NOMO-1 treated with dmso at 0.1 percent for 144 hours (cell line): ENCODE measurements around the gene B4GAT1.

Experiments
- DNase-seq: peaks from one replicate; lab custom pipeline; 2025; ENCODE audit not compliant: unreplicated experiment; lab: John Stamatoyannopoulos, UW

The B4GAT1 gene

DNA sequence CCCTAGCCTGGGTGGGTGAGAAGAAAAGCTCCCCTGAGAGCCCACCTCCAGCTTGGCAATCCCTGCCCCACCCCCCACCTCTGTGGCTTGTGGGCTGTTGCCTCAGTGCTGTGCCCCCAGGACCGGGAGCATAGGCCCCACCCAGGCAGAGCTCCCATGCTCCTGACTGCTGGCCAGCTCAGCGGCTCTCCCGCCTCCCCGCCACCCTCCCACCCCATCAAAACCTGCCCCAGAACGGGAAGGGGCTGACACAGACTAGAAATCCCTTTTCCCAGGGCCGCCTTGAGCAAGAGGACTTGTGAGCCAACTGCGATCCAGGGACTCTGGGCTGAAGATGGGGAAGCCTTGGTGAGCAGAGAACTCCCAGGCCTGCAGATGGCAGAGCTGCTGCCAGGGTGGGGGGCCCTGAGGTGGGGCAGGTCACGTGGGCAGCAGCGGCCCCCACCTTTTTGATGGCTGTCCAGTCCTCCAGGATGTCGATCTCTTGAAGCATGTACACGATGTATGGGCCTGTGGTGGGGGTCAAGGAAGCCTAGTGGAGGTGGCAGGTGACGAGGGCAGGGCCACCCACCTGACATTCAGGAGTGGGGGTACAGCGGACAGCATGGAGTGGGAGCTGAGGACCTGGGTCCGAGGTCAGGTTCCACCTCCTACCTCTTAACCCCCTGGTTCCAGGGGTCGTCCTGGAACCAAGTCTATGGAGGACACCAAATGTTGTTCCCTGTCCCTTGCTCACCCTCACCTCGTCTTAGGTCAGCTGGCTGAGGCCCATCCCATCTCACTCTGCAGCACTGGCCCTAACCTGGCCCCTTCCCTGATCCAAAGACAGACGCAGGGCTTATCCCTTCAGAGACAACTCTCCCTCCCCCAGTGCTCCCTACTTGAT is 8.9 kb downstream of the B4GAT1 start:
- DNase-seq: no peak

DNA sequence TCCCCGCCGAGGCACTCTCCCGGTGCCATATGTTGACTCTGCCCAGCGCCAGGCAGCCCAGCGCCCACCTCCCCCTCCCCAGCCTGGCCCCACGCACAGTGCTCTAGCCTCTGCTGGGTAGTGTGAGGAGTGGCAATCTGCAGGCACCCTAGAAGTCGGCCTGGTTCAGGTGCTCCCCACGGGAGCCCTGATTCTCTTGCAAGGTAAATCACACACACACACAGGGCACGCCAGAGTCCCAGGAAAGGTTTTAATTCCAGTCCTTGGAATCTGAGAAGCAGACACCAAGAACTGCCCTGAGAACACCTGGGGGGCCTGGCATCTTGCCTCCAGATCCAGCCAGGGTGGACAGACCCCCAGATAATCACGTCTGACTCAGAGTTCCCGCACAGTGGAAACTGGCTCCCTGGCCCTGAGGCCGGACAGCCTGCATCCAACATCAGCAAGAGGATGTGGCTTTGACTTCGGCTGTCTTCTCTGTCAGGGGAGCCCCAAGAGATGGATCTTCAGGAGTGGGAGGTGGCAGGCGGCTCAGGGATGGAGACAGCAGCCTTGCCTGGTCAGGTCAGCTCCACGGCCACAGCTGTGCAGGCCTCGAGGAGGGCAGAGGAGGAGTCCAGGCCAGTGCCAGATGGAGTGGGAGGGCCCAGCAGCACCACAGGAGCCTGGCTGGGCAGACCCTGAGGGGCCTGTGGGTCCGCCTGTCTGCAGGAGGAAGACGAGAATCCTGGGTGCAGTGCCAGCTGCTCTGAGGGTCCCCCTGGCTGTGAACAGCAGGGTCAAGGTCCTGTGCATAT is 10.1 kb downstream of the B4GAT1 start:
- DNase-seq: no peak

DNA sequence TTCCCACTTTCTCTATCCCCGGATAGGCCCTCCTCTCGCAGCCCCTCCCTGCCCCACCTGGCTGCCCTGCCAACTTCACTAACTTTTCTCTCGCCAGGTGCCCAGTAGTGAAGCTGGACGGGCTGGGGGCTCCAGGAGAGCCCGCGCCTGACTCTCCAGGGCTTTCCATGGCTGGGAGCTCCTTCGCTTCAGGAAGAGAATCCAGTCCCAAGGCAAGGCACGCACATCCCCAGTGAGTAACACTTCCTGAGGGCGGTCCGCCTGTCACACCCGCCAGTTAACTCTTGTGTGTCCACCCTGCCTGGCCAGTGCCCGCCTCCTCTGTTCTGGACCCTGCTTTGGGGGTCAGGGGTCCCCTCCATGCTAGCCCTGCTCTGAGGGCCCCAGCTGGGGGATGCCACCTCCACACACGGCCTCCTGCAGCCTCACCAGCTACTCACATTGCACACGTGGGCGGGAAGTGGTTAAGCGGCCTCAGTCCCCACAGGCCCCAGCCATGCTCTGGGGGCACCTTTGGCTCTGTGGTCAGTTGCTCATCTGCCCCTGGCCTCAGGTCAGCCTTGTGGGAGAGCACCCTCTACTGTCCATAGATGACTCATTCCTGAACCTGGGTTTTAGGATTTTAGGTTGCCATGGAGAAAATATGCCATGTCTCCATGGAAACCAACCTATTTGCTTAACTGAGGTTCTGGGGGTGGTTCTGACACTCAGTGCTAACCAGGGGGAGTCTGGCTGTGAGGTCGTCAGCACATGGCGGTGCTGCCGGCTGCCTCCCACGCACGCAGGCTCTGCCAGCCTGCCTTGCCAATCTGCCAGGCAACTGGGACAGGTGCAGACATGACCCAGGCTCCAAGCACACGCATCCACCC is 11.0 kb downstream of the B4GAT1 start, which contains the start of gene RIN1:
Gene RIN1 (minus strand): TSS at position 201 of the 869 bp plus-strand sequence. CDS start 32 bp downstream, at position 169.
- peak; percentile 68 for DNase-seq

DNA sequence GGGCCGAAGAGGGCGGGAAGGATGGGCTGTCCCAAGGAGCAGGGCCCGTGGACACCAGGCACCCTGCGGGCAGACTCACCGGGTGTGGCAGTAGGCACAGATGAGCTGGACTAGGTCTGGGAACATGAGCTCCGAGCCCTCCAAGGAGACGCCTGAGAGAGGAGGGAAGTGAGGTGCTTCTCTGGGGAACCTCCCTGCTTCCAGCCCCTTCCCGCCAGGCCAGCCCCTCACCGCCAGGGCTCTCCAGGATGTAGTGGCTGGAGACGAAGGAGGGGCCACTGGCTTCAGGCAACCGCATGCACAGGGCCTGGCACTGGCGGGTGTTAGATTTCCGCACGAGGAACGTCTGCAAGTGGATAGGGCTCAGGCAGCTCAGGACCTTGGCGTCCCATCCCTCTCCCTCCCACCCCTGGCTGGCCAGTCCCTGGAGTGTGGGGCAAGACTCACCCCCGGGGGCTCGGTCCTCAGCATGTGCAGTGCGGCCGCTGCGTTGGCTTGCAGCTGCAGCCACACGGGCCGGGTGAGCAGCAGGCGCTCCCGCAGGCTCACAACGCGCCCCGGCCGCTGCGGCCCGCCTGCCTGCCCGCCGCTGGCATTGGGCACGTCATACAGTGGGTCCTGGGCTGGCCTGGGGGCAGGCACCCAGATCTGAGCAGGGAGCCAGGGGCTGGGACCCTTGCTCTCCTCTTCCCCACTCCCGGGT is 11.7 kb downstream of the B4GAT1 start:
- no peak for DNase-seq

DNA sequence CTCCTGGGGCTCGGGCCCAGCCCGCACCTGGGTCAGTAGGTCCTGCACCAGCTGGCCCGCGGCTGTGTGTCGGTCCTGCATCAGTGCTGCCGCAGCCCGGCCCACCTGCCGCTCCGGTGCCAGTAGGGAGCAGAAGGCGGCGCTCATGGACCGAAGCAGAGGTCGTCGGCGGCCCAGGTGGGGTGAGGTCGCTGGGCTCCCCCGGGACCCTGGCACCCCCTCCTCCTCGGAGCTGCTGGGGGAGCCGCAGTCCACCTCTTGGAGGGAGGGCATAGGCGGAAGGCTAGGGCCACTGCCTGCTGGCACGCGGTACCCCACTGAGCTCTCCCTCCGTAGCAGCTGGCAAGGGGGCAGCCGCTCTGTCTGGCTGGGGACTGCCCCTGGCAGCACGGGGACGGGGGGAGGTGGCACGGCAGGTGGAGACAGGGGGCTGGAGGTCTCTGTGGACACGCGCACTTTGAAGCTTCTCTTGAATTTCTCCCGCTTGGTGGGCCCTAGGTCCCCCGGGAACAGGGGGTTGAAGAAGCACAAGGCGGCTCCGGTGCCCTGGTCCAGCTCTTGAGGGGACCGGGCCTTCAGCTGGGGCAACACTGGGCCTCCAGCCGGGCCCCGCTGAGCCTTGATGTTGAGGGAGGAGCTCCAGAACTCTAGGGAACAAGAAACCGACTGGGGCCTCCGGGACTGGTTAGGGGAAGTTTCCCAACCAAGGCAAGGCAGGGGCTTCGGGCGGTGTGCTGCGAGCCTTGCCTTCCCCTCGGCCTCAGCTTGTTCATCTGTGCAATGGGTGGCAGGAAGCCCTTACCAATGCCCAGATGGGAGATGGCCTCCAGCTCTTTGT is 12.6 kb downstream of the B4GAT1 start:
- peak; percentile 71 for DNase-seq

DNA sequence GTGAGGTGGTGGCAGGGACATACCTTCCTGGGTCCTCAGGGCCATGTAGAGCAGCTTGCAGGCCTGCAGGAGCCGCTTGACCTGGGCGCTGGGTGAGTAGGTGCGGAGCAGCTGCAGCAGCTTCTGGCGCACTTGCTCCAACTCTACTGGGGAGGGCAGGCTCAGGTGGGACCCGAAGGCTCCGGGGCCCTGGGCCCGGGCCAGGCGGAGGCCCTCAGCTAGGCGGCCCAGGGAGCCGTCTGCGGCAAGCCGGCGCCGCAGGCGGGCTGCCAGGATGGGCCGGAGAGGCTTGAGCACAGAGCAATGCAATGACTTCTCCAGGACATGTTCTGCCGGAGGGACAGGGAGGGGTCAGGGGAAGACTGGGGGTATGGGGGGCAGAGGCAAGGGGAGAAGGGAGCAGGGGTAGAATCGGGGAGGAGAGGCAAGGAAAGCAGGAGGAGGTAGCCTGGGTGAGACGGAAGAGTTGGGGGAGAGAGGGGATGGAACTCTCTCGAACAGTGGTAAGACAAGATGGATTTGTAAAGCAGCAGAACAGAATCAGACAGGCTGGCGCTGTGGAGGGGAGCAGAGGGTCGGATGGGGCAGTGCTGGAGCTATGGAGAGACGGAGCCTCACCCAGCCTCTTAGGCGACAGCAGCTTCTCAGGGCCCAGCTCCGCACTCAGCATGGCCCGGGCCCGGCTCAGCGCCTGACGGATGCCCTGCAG is 13.4 kb downstream of the B4GAT1 start:
- DNase-seq: no peak

DNA sequence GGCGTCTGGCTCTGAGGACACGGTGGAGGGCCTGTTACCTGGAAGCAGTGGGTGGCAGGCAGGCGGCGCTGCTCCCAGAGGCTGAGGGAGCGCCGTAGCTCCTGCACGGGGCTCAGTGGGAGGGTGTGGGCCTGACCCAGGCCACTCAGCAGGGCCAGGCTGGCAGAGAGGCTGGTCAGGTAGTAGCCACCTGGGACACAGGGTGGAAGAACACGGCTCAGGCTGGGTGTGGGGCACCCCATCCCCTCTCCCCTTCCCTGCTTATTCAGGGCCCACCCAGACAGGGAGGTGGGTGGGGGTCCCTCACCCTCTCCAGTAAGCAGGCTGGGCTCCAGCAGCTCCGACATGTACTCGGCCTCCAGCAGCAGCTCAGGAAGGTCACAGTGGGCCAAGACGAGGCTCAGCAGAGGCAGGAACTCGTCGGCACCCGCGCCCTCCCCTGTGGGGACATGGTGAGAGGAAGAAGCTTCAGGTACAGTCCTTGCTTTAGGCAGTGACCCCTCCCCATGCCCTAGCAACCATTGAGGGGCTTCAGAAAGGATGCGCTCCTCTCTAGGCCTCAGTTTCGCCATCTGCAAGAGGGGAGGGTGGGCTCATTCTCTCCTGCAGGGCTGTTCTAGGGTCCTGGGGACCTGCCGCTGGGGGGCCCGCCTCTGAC is 14.1 kb downstream of the B4GAT1 start:
- no peak for DNase-seq

DNA sequence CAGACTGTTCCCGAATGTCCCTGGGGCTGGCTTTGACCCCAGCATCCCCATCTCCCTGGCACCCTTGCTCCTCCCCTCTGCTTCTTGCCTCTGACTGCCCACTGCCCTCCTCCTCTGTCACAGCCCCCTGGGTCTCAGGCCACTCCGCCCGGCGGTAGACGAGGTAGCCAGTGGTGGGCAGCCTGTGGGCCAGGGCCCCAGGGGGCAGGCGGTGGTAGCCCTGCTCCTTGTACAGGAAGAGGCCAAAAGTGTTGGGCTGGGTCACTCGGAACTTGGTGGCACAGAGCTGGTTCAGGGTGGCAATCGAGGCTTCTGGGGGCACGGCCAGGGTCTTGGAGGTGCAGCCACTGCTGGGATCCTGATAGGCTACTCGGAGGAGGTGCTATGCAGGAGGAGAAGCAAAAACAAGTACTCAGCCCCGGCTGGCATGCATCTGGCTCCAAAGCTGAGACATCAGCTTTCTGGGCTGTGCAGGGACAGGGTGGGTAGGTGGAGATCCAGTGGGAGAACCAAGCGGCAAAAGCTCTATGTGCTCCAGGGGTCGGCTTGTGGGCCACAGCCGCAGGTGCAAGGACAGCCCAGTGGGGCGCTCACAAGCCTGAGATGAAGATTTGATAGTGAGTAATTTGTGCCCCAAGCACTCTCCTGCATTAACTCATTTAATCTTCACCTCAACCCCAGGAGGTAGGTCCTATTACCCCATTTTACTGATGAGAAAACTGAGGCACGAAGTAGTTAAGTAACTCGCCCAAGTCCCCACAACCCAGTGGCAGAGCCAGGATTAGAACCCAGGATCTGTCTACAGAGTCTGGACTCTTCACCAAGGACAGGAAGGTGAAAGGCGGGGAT is 14.8 kb downstream of the B4GAT1 start:
- DNase-seq: no peak

DNA sequence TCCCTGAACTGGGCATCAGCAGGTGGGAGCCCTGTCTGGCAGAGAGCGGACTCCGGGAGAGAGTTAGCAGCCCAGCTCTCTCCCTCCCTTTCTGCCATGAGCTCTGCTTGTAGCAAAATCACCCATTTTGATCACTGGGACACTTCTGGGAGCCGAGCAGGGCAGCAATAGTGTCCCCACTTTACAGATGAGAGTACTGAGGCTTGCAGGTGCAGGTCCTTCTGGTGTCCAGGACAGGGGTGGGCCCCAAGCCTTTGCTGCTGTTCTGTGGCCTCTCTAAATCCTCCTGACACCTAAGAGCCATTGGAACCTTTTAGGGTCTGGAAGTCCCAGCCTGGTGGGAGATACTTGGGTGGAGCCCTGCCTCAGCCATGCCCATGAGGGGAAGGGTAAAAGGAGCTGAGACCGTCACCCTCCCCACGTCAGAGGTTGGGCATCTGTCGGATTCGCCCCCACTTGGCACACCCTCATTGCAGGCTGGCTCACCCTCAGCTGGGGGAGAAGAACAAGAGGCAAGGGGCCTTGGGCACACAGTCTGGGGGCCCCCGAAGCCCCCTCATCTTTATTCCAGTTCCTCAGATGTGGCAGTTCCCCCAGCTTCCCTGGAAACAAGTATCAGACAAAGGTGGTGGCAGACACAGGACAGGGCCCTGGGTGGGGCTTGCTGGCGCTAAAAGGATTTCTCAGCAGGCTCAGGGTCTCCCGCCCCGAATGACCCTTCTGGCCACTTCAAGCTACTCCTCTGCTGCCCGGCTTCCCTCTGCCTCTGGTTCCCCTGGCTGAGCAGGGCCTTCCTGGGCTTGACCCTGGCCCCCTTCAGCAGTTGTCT is 15.7 kb downstream of the B4GAT1 start:
- DNase-seq: no peak

DNA sequence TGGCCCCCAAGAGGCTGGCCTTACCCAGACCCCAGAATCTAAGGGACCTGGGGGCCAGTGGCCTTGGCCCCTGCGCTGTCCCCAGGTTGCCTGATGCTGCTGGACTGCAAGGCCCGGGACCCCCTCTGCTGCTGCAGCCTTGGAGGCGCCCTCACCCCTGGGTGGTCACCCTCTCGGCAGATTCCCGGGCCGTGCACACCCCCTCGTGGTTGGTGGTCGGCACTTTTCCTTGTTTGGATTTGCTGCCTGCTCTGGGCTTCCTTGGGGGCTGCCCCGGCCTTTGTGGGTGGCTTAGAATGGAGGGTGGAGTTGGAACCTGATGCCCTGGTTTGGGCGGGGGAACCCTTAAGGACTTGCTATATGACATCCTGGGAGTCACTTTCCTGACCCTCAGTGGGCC is 16.5 kb downstream of the B4GAT1 start:
- no peak for DNase-seq

DNA sequence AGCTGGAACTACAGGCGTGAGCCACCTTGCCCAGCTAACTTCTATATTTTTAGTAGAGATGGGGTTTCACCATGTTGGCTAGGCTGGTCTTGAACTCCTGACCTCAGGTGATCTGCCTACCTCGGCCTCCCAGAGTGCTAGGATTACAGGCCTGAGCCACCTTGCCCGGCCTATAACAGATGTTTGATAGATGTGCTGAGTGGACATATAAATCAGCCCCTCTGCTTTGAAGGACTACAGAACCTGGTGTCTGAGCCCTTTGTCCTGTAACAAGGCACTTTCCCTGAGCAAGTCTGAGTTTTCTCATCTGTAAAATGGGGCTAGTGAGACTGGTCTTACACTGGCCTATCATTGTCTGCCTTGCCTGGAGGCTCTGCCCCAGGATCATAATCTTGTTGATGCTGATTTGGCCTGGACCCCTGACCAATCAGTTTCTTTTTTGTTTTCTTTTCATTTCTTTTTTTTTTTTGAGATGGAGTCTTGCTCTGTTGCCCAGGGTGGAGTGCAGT is 18.2 kb downstream of the B4GAT1 start:
- no peak for DNase-seq

DNA sequence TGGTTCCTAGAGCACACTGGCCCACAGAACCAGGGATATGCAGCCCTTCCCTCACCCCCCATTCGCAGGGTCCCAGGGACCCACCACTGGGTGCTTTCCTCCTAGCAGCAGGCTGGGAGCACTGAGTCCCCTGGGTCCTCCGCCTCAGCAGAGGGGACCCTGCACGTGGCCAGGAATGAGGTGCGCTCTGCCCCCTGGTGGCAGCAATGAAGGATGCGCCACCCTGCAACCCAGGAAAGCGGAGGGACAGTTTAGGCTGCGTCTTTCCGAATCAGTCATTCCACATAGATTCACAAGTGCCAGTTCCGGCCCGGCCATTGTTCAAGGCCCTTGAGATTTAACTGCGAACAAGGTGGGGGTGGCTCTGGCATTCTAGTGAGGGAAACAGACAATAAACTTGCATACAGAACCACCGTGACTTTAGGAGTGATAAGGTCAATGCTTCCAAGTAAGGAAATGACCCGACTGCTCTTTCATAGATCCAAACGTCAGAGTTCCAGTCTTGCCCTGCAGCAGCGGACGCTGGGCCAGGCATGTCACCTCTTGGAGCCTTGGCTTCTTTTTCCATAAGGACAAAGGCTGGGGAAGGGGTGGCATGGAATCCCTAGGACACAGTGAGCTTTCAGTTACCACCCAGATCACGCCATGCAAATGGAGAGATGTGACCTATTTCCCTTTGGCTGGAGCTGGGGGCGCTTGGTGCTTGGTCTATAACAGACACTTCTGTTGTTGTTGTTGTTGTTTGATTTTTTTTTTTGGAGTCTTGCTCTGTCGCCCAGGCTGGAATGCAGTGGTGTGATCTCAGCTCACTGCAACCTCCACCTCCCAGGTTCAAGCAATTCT is 18.9 kb downstream of the B4GAT1 start:
- DNase-seq: peak; percentile 62

DNA sequence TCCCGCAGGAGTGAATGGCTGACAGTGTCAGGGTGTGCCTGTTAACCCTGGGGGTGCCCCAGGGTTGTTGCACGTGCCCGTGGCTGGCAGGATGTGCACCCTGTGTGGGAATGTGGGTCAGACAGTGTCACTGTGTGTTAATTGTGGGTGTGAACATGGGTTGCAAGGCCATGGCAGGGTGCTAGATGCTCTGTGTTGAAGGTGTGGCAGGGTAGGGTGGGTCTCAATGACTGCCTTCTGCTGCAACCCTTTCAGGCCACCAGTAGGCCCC is 19.5 kb downstream of the B4GAT1 start:
- DNase-seq: no peak

DNA sequence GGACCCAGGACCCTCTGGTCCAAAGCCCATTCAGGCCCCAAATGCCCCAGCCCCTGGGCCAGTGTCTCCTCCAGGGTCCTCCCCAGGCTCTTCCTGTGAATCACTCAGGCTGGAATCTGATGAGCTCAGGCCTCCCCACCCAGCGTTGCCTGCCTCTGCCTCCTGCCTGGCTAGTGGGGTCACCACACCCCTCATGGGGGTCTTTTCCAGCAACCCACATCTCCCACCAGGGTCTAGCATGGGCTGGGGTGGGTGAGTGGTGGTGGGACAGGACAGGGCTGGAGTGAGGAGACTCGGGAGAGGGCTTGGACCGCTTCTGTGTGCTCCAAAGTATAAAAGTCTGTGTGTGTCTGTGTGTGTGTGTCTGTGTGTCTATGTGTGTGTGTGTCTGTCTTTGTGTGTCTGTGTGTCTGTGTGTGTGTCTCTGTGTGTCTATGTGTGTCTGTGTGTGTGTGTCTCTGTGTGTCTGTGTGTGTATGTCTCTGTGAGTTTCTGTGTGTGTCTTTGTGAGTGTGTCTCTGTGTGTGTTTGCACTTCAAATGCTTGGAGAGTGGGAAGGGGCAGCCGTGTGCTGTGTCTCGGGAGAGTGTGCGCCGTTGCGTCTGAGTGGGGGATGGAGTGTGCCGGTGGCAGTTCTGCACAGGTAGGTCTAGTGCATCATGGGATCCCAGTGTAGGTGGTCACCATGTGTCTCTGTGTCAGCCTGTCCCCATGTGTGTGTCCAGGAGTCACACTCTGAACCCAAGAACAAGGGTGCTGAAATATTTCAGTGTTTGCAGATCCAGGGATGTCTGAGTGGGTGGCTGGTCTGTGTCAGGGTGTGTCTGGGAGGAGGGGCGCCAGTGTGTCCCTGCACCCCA is 20.0 kb downstream of the B4GAT1 start:
- DNase-seq: no peak
